ENCODE results near the gene PVR. TPM values are rescaled to one million over a fixed set of nuclear protein-coding genes. Genes with fewer than 3 reads are reported as not detected.

The PVR gene
- total RNA-seq, 1 experiment from 2014 or later, result 15.0 TPM

DNA sequence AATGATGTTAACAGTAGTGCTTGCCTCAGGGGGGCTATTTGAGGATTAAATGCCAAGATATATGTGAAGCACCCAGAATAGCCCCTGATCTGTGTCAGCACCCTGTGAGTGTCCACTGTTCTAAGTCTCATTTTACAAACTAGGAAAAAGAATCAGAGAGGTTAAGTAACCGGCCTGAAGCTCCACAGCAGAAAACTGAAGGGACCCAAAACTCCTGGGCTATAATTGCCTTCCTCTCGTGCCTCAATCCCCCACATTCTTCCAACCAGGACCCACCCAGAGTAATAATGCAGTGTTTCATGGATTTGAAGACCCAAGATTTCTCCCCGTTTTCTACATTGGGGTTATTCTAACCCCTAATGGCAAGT, 2.3 kb downstream of the PVR start (continued):
- TF ChIP-seq CREB1 (CRISPR knock-in tag; IDR thresholded peaks at IDR 0.05), result no peak
- TF ChIP-seq, protein P1, sequence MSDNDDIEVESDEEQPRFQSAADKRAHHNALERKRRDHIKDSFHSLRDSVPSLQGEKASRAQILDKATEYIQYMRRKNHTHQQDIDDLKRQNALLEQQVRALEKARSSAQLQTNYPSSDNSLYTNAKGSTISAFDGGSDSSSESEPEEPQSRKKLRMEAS (CRISPR knock-in tag; IDR thresholded peaks at IDR 0.05), result no peak
- no peak for TF ChIP-seq EMX1 (CRISPR knock-in tag; IDR thresholded peaks at IDR 0.05)
- TF ChIP-seq PRRX2 (CRISPR knock-in tag; IDR thresholded peaks at IDR 0.05), result no peak

DNA sequence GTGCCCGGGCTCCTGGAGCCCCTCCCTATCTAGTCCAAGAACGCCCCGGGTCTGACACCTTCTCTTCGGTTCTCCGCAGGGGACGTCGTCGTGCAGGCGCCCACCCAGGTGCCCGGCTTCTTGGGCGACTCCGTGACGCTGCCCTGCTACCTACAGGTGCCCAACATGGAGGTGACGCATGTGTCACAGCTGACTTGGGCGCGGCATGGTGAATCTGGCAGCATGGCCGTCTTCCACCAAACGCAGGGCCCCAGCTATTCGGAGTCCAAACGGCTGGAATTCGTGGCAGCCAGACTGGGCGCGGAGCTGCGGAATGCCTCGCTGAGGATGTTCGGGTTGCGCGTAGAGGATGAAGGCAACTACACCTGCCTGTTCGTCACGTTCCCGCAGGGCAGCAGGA, 3.4 kb downstream of the PVR start:
- ATAC-seq (no peak), DNase-seq (ENCODE audit: low spot score) (no peak)
- TF ChIP-seq HMGA2 (CRISPR knock-in tag; IDR thresholded peaks at IDR 0.05), result no peak
- TF ChIP-seq CBFB (CRISPR knock-in tag; IDR thresholded peaks at IDR 0.05; ENCODE audit: low read depth), result no peak
- no peak for TF ChIP-seq CREM (CRISPR knock-in tag; IDR thresholded peaks at IDR 0.05)
- TF ChIP-seq NFE2L1 (CRISPR knock-in tag; IDR thresholded peaks at IDR 0.05), result no peak
- TF ChIP-seq, protein P2, sequence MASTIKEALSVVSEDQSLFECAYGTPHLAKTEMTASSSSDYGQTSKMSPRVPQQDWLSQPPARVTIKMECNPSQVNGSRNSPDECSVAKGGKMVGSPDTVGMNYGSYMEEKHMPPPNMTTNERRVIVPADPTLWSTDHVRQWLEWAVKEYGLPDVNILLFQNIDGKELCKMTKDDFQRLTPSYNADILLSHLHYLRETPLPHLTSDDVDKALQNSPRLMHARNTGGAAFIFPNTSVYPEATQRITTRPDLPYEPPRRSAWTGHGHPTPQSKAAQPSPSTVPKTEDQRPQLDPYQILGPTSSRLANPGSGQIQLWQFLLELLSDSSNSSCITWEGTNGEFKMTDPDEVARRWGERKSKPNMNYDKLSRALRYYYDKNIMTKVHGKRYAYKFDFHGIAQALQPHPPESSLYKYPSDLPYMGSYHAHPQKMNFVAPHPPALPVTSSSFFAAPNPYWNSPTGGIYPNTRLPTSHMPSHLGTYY (CRISPR knock-in tag; IDR thresholded peaks at IDR 0.05), result no peak
- no peak for TF ChIP-seq NR2C2 (CRISPR knock-in tag; IDR thresholded peaks at IDR 0.05)
- TF ChIP-seq, protein P1 (CRISPR knock-in tag; IDR thresholded peaks at IDR 0.05), result no peak
- TF ChIP-seq PRRX2 (CRISPR knock-in tag; IDR thresholded peaks at IDR 0.05), result no peak
- TF ChIP-seq, protein P3, sequence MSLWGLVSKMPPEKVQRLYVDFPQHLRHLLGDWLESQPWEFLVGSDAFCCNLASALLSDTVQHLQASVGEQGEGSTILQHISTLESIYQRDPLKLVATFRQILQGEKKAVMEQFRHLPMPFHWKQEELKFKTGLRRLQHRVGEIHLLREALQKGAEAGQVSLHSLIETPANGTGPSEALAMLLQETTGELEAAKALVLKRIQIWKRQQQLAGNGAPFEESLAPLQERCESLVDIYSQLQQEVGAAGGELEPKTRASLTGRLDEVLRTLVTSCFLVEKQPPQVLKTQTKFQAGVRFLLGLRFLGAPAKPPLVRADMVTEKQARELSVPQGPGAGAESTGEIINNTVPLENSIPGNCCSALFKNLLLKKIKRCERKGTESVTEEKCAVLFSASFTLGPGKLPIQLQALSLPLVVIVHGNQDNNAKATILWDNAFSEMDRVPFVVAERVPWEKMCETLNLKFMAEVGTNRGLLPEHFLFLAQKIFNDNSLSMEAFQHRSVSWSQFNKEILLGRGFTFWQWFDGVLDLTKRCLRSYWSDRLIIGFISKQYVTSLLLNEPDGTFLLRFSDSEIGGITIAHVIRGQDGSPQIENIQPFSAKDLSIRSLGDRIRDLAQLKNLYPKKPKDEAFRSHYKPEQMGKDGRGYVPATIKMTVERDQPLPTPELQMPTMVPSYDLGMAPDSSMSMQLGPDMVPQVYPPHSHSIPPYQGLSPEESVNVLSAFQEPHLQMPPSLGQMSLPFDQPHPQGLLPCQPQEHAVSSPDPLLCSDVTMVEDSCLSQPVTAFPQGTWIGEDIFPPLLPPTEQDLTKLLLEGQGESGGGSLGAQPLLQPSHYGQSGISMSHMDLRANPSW (CRISPR knock-in tag; conservative IDR thresholded peaks at IDR 0.05; ENCODE audit: low read depth), result no peak
- TF ChIP-seq NR3C1 (CRISPR knock-in tag; conservative IDR thresholded peaks at IDR 0.05; ENCODE audit: low read depth), result no peak
- TF ChIP-seq, protein P4, sequence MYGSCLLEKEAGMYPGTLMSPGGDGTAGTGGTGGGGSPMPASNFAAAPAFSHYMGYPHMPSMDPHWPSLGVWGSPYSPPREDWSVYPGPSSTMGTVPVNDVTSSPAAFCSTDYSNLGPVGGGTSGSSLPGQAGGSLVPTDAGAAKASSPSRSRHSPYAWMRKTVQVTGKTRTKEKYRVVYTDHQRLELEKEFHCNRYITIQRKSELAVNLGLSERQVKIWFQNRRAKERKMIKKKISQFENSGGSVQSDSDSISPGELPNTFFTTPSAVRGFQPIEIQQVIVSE (CRISPR knock-in tag; IDR thresholded peaks at IDR 0.05; ENCODE audit: borderline replicate concordance), result no peak
- no peak for TF ChIP-seq ESRRA (CRISPR knock-in tag; IDR thresholded peaks at IDR 0.05; ENCODE audit: borderline replicate concordance)
- TF ChIP-seq, protein P5, sequence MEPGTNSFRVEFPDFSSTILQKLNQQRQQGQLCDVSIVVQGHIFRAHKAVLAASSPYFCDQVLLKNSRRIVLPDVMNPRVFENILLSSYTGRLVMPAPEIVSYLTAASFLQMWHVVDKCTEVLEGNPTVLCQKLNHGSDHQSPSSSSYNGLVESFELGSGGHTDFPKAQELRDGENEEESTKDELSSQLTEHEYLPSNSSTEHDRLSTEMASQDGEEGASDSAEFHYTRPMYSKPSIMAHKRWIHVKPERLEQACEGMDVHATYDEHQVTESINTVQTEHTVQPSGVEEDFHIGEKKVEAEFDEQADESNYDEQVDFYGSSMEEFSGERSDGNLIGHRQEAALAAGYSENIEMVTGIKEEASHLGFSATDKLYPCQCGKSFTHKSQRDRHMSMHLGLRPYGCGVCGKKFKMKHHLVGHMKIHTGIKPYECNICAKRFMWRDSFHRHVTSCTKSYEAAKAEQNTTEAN (CRISPR knock-in tag; IDR thresholded peaks at IDR 0.05), result no peak
- no peak for TF ChIP-seq ZNF416 (CRISPR knock-in tag; IDR thresholded peaks at IDR 0.05)
- no peak for TF ChIP-seq GTF2I (CRISPR knock-in tag; conservative IDR thresholded peaks at IDR 0.05)
- no peak for TF ChIP-seq RELA (CRISPR knock-in tag; IDR thresholded peaks at IDR 0.05; ENCODE audit: borderline replicate concordance)
- TF ChIP-seq, protein P6, sequence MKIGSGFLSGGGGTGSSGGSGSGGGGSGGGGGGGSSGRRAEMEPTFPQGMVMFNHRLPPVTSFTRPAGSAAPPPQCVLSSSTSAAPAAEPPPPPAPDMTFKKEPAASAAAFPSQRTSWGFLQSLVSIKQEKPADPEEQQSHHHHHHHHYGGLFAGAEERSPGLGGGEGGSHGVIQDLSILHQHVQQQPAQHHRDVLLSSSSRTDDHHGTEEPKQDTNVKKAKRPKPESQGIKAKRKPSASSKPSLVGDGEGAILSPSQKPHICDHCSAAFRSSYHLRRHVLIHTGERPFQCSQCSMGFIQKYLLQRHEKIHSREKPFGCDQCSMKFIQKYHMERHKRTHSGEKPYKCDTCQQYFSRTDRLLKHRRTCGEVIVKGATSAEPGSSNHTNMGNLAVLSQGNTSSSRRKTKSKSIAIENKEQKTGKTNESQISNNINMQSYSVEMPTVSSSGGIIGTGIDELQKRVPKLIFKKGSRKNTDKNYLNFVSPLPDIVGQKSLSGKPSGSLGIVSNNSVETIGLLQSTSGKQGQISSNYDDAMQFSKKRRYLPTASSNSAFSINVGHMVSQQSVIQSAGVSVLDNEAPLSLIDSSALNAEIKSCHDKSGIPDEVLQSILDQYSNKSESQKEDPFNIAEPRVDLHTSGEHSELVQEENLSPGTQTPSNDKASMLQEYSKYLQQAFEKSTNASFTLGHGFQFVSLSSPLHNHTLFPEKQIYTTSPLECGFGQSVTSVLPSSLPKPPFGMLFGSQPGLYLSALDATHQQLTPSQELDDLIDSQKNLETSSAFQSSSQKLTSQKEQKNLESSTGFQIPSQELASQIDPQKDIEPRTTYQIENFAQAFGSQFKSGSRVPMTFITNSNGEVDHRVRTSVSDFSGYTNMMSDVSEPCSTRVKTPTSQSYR (CRISPR knock-in tag; IDR thresholded peaks at IDR 0.05), result no peak
- TF ChIP-seq, protein P7, sequence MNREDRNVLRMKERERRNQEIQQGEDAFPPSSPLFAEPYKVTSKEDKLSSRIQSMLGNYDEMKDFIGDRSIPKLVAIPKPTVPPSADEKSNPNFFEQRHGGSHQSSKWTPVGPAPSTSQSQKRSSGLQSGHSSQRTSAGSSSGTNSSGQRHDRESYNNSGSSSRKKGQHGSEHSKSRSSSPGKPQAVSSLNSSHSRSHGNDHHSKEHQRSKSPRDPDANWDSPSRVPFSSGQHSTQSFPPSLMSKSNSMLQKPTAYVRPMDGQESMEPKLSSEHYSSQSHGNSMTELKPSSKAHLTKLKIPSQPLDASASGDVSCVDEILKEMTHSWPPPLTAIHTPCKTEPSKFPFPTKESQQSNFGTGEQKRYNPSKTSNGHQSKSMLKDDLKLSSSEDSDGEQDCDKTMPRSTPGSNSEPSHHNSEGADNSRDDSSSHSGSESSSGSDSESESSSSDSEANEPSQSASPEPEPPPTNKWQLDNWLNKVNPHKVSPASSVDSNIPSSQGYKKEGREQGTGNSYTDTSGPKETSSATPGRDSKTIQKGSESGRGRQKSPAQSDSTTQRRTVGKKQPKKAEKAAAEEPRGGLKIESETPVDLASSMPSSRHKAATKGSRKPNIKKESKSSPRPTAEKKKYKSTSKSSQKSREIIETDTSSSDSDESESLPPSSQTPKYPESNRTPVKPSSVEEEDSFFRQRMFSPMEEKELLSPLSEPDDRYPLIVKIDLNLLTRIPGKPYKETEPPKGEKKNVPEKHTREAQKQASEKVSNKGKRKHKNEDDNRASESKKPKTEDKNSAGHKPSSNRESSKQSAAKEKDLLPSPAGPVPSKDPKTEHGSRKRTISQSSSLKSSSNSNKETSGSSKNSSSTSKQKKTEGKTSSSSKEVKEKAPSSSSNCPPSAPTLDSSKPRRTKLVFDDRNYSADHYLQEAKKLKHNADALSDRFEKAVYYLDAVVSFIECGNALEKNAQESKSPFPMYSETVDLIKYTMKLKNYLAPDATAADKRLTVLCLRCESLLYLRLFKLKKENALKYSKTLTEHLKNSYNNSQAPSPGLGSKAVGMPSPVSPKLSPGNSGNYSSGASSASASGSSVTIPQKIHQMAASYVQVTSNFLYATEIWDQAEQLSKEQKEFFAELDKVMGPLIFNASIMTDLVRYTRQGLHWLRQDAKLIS (CRISPR knock-in tag; IDR thresholded peaks at IDR 0.05; ENCODE audit: borderline replicate concordance), result no peak
- no peak overlapping the region for H3K27ac Mint-ChIP-seq
- no peak overlapping the region for H3K4me3 Mint-ChIP-seq
- no peaks in the 10 kb centered on the region for H3K4me1 Mint-ChIP-seq
- peaks cover 15% of the 10 kb centered on the region for H3K27me3 Mint-ChIP-seq (ENCODE audit: low read depth)
- H3K36me3 Mint-ChIP-seq, result peaks cover 15% of the 10 kb centered on the region
- POLR2A ChIA-PET, result no interaction called here
- H3K9me3 Mint-ChIP-seq, result no peaks in the 10 kb centered on the region
- CTCF ChIA-PET, result interaction anchor here (1.5 to 2.4 kb wide), 4 partner anchors 37 to 124 kb away, joined by 6 to 9 read pairs (median 6); no protein-coding TSS in a partner anchor
